Measurements from ENCODE around the gene PCBP3.

DNA sequence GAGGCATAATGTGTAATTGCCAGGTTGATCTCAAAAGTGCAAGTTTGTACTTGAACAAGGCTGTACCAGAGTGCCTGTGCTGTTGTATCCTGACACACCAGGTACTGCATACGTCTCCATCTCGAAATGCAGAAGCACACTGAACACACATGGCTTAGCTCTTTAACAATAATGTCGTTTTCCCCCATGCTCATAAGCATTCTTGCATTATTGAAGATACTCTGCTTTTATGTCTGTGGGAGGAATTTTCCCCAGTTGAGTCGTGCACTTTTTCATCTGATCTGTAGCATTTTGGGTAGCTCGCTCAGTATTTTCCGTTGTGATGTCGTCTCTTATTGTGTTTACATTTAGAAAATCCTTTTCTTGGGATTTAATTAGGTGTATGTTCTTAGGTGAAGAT, 98.7 kb downstream of the PCBP3 start:
- TF ChIP-seq, protein P1, sequence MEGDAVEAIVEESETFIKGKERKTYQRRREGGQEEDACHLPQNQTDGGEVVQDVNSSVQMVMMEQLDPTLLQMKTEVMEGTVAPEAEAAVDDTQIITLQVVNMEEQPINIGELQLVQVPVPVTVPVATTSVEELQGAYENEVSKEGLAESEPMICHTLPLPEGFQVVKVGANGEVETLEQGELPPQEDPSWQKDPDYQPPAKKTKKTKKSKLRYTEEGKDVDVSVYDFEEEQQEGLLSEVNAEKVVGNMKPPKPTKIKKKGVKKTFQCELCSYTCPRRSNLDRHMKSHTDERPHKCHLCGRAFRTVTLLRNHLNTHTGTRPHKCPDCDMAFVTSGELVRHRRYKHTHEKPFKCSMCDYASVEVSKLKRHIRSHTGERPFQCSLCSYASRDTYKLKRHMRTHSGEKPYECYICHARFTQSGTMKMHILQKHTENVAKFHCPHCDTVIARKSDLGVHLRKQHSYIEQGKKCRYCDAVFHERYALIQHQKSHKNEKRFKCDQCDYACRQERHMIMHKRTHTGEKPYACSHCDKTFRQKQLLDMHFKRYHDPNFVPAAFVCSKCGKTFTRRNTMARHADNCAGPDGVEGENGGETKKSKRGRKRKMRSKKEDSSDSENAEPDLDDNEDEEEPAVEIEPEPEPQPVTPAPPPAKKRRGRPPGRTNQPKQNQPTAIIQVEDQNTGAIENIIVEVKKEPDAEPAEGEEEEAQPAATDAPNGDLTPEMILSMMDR (IDR thresholded peaks at IDR 0.05), result no peak
- TF ChIP-seq EZH2phosphoT487 (IDR thresholded peaks at IDR 0.05) (no peak), EZH2 (IDR thresholded peaks at IDR 0.05) (no peak)
